ENCODE results near the gene COLEC12.

COLEC12 gene

DNA sequence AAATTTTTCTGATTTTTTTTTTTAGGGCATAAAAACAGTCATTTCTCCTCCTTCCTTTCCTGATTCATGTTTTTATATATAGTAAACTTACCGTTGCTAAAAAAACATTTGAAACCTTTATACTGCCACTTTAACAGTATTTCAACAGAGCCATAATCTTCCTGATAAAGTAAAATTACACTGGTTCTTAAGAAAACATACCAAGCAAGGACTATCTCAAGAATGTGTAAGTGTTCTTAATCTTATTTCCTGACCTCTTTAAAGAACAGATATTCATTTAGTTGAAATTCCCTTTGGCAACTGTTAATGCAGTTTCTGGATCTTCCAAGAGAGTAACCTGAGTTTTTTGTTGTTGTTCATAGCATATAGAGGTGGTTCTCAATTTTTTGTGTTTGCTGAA lies 26.6 kb upstream of the COLEC12 start:
- no peak for DNase-seq (ENCODE audit: low spot score)
- H3K27ac ChIP-seq: no peak overlapping the region
- TF ChIP-seq, protein P1, sequence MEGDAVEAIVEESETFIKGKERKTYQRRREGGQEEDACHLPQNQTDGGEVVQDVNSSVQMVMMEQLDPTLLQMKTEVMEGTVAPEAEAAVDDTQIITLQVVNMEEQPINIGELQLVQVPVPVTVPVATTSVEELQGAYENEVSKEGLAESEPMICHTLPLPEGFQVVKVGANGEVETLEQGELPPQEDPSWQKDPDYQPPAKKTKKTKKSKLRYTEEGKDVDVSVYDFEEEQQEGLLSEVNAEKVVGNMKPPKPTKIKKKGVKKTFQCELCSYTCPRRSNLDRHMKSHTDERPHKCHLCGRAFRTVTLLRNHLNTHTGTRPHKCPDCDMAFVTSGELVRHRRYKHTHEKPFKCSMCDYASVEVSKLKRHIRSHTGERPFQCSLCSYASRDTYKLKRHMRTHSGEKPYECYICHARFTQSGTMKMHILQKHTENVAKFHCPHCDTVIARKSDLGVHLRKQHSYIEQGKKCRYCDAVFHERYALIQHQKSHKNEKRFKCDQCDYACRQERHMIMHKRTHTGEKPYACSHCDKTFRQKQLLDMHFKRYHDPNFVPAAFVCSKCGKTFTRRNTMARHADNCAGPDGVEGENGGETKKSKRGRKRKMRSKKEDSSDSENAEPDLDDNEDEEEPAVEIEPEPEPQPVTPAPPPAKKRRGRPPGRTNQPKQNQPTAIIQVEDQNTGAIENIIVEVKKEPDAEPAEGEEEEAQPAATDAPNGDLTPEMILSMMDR (IDR thresholded peaks at IDR 0.05): no peak
- no peak overlapping the region for H3K4me3 ChIP-seq

DNA sequence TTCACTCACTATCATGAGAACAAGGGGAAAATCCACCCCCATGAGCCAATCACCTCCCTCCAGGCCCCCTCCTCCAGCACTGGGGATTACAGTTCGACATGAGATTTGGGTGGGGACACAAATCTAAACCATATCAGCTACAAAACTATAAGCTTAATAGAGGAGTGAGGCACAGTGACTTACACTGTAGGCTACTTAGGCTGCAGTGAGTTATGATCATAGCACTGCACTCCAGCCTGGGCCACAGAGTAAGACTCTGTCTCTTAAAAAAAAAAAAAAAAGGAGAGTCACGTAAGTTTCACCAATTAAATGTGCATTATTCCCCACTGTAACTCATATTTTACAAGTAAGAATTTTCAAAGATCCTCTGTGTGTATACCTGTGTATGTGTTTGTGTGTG lies 26.2 kb upstream of the COLEC12 start:
- H3K27ac ChIP-seq: no peak overlapping the region
- DNase-seq (ENCODE audit: low spot score): no peak
- H3K4me3 ChIP-seq: no peak overlapping the region
- TF ChIP-seq, protein P1 (IDR thresholded peaks at IDR 0.05): no peak

DNA sequence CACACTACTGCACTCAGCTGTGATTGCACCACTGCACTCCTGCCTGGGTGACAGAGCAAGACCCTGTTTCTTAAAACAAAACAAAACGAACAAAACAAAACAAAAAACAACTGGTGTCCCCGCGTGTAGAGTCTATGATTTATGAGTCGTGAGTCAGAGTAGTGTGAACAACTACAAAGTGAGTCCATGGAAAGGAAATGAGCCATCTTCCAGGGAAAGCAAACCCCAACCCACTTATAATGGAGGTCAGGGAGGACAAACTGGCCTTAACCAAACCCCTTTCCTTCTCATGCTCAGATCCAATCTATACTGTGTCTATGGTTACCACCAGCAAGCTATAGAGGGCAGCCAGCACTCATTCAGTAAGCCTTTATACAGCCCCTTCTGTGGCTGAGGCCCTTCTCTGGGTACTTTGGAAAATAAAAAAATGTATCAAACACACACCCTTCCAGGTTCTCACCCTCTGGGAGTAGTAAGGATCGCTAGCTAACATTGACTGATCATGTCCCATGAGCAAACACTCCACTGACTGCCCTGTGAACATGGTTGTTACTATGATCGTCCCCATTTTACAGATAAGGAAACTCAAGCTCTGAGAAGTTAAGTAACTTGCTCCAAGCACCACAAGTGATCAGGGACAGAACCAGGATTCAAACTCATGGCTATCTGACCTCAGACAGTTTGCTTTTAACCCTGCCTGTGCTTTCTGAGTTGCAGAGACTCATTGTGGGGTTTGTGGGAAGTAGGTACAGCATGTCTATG lies 24.7 kb upstream of the COLEC12 start:
- DNase-seq (ENCODE audit: low spot score): no peak

DNA sequence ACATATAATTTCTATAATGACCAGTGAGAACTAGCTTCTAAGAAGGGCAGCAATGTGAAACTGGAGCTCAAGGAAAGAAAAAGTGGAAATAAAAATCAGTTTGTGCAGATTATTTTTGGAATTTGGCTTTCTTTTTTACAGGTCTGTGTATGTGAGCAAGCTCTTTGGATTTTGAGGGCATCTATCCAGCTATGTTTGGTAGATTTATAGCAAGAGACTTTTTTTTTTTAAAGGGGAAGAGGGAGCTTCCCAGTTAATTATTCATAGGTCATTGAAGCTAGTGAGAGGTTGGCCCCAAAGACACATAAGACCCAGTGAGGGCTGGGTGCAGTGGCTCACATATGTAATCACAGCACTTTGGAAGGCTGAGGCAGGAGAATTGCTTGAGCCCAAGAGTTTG lies 24.0 kb upstream of the COLEC12 start:
- Histone ChIP-seq H3K4me3 (no peak overlapping the region), H3K27ac (no peak overlapping the region)
- DNase-seq (ENCODE audit: low spot score): no peak
- TF ChIP-seq, protein P1 (IDR thresholded peaks at IDR 0.05): no peak

More for the DNA sequence above, 24.7 kb upstream of the COLEC12 start:
- Histone ChIP-seq H3K4me3 (no peak overlapping the region), H3K27ac (no peak overlapping the region)
- TF ChIP-seq, protein P1 (IDR thresholded peaks at IDR 0.05): no peak

DNA sequence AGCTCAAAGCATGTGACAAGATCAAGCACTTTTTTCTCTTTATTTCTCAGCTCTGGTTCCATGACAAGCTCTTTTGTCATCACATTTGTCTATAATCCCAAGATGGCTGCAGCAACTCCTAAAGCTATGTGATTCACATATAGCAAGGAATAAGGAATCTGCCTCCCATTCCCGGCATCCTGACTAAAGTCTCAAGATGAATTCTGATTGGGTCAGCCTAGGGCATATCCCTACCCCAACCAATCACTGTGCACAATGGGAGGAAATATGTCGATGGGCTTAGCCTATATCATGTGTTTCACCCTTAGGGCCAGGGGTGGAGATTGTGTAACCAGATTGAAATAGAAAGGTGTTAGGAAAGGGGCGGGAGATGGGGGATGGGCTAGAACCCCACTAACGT lies 23.1 kb upstream of the COLEC12 start:
- Histone ChIP-seq H3K4me3 (no peak overlapping the region), H3K27ac (no peak overlapping the region)
- TF ChIP-seq, protein P1 (IDR thresholded peaks at IDR 0.05): no peak
- DNase-seq (ENCODE audit: low spot score): no peak

DNA sequence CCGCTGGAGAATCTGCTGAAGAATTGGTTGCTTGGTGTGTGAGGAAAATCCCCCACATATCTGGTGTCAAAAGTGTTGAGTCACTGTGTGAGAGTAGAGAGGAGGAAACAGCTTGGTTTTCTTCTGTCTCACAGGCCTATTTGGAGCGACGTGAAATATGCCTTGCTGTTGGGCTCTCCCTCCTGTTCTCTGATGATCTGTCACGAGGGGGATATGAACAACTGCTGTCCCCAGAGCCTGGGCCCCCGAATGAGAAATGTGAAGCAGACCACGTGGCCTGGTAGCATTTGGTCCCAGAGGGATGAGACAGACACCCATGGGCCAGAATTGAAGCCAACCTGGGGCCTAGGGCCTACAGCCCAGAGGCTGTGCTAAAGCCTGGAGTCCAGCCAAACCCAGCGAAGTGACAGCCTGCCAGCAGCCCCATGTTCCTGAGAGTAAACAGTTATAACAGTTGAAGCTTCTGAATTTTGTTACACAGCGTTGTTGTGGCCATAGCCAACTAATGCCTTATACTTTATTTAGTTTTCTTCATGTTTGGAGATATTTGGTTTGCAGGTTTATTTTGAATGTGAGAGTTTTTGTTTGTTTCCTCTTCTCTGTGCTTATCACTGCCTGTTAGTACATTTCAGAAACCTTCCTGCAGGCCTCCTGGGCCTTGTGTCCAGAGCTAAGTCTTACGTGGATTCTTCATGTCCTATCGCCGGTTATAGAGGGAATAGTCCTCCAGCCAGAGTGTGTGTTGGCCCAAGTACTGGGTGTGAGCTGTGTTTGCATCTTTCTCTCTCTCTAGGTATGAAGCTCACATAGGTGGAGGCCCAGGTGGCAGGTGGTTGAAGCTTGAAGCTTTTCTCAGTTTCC lies 18.7 kb upstream of the COLEC12 start:
- Histone ChIP-seq H3K27ac (peak overlapping the region; percentile 64 to 68), H3K4me3 (no peak overlapping the region)
- no peak for DNase-seq (ENCODE audit: low spot score)
- TF ChIP-seq, protein P1 (IDR thresholded peaks at IDR 0.05): no peak

Data from coronary artery (tissue), 2 donors.